Measurements from ENCODE around the gene SMAP2. TPM values are rescaled to one million over a fixed set of nuclear protein-coding genes. Genes with fewer than 3 reads are reported as not detected.

Gene SMAP2
- total RNA-seq, 1 experiment from 2014 or later, result 8.2 TPM

- no CpG with 5 or more reads among the region's 3 CpGs for WGBS (ENCODE audit: extremely low coverage, insufficient read length, low lambda C conversion rate)
Measured at GRCh38 chr1:40432644-40433390, 59.3 kb downstream of the SMAP2 start.

More at GRCh38 chr1:40432644-40433390, 59.3 kb downstream of the SMAP2 start:
- H3T11ph ChIP-seq (ENCODE audit: low read length), result no peak overlapping the region
- H3K79me2 ChIP-seq (ENCODE audit: insufficient read depth, low read length), result no peaks in the 10 kb centered on the region
- H2BK15ac ChIP-seq (ENCODE audit: low read depth, low read length), result no peak overlapping the region
- no peak overlapping the region for H3K27ac ChIP-seq (ENCODE audit: insufficient read length, low read depth, low read length)
- no peak overlapping the region for H3K4me2 ChIP-seq (ENCODE audit: insufficient read depth, insufficient read length, low read length)
- H4K91ac ChIP-seq (ENCODE audit: insufficient read length, low read depth, low read length), result no peak overlapping the region
- Mint-ChIP-seq H3K4me1 (no peaks in the 10 kb centered on the region), H3K9me3 (no peaks in the 10 kb centered on the region; a peak in 1 of 5 replicates), H3K4me3 (no peak overlapping the region), H3K27ac (no peak overlapping the region), H3K27me3 (ENCODE audit: low read depth) (0 out of 2 replicates have a peak, but pooled peaks cover 2% of the 10 kb centered on the region), H3K36me3 (ENCODE audit: insufficient read depth in 1 of 3, low read depth in 3 of 3) (no peaks in the 10 kb centered on the region)
- H3K23me2 ChIP-seq (ENCODE audit: insufficient read length, low read depth, low read length, poor library complexity, severe bottlenecking), result no peaks in the 10 kb centered on the region
- H2AK5ac ChIP-seq (ENCODE audit: insufficient read length, low read length), result no peak overlapping the region
- no peak overlapping the region for H4K8ac ChIP-seq (replicated peaks; ENCODE audit: insufficient read length, low read depth, low read length)
- no peak overlapping the region for H2BK20ac ChIP-seq (ENCODE audit: low read depth, low read length, poor library complexity, severe bottlenecking)
- H4K5ac ChIP-seq (ENCODE audit: insufficient read length, low read depth, low read length), result no peak overlapping the region
- H3K9ac ChIP-seq (ENCODE audit: extremely low read depth, insufficient read length, low read length), result no peak overlapping the region
- no peaks in the 10 kb centered on the region for H4K20me1 ChIP-seq (ENCODE audit: control insufficient read depth, insufficient read depth, insufficient read length)
- H3K18ac ChIP-seq (ENCODE audit: insufficient read length, low read depth, low read length), result no peak overlapping the region
- H2BK12ac ChIP-seq (ENCODE audit: insufficient read length, low read depth, low read length), result no peak overlapping the region
- H2BK120ac ChIP-seq (ENCODE audit: low read depth, low read length, poor library complexity, severe bottlenecking), result no peak overlapping the region
- H3K23ac ChIP-seq (ENCODE audit: insufficient read length, low read depth, low read length), result no peak overlapping the region
- no peaks in the 10 kb centered on the region for H3K9me3 ChIP-seq (ENCODE audit: control insufficient read depth, low read depth, low read length)
- H3K79me1 ChIP-seq (ENCODE audit: insufficient read depth, low read depth, low read length, poor library complexity, severe bottlenecking), result no peaks in the 10 kb centered on the region
- no peak overlapping the region for H3K4ac ChIP-seq (ENCODE audit: low read depth, low read length)
- no peaks in the 10 kb centered on the region for H3K27me3 ChIP-seq (ENCODE audit: insufficient read depth, low read length)
- H3K56ac ChIP-seq (ENCODE audit: insufficient read length, low read depth, low read length), result no peak overlapping the region
- no peak overlapping the region for H3K14ac ChIP-seq (ENCODE audit: insufficient read depth, low read length)
- DNase-seq, result no peak
- H3K4me1 ChIP-seq (ENCODE audit: insufficient read depth, low read length), result no peaks in the 10 kb centered on the region
- no peak overlapping the region for H2BK5ac ChIP-seq (ENCODE audit: insufficient read length, low read length)
- no peak overlapping the region for H2AFZ ChIP-seq (ENCODE audit: low read length)
- TF ChIP-seq CTCF (conservative IDR thresholded peaks at IDR 0.05), result no peak

All from H9 (cell line).